GM13976 (cell line): ENCODE measurements around the gene TCIRG1.
A peak's percentile ranks its signal among the peaks of the same experiment; 100 is the strongest.

Source experiments
- DNase-seq: peaks from one replicate; pipeline ENCODE4 v3.0.0; 2012; ENCODE audit warnings: low spot score
- in situ Hi-C: fragments of 300-500 bp; cut with MboI; formaldehyde crosslinking; loops from one replicate; pipeline ENCODE4 v1.12.0; 2022; ENCODE audit warnings: low sequenced_read_pairs, mixed read lengths, inconsistent platforms; ENCODE audit not compliant: unreplicated experiment
- TF ChIP-seq, protein P1 (sequence below): IDR thresholded peaks from 2 replicates; pipeline ENCODE4 v1.5.1; 2012; ENCODE audit warnings: borderline replicate concordance, mild to moderate bottlenecking; ENCODE audit not compliant: insufficient read depth; ENCODE audit errors: extremely low read depth, missing control alignments, control extremely low read depth

The TCIRG1 gene

DNA sequence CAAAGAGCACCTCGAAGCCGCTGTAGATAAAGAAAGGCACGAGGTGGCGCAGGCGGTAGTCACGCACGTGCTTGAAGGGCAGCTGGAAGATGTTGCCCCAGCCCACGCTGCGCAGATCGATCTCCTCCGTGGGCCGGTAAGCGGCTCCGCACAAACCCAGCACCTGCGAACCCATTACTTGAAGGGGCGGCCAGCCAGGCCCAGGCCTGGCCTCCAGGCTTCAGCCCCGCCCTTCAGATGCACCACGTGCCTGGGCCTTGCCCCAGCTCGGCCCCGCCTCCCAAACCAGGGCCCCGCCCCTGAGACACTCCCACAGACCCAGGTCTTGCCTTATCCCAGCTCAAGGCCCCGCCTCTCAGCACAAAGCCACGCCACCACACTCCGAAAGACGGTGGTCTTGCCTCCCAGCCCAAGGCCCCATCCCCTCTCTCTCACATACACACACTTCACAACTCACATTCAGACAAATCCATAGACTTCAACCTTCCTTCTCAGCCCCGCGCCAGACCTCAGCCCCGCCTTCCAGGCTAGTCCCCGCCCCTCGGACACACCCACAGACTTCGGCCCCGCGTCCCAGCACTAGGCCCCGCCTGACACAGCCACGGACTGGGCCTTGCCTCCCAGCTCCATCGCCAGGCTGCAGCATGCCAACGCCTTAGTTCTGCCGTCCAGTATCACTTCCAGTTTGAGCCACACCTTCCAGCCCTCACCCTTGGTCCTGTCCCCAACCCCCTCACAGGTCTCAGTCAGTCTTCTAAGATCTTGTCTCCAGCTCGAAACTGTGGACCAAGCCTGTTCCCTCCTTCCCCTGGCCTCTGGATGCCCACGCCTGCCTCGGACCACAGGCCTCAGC lies 42.0 kb upstream of the TCIRG1 start:
- in situ Hi-C loops: no loop called here
- no peak for DNase-seq
- TF ChIP-seq, protein P1, sequence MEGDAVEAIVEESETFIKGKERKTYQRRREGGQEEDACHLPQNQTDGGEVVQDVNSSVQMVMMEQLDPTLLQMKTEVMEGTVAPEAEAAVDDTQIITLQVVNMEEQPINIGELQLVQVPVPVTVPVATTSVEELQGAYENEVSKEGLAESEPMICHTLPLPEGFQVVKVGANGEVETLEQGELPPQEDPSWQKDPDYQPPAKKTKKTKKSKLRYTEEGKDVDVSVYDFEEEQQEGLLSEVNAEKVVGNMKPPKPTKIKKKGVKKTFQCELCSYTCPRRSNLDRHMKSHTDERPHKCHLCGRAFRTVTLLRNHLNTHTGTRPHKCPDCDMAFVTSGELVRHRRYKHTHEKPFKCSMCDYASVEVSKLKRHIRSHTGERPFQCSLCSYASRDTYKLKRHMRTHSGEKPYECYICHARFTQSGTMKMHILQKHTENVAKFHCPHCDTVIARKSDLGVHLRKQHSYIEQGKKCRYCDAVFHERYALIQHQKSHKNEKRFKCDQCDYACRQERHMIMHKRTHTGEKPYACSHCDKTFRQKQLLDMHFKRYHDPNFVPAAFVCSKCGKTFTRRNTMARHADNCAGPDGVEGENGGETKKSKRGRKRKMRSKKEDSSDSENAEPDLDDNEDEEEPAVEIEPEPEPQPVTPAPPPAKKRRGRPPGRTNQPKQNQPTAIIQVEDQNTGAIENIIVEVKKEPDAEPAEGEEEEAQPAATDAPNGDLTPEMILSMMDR: no peak

DNA sequence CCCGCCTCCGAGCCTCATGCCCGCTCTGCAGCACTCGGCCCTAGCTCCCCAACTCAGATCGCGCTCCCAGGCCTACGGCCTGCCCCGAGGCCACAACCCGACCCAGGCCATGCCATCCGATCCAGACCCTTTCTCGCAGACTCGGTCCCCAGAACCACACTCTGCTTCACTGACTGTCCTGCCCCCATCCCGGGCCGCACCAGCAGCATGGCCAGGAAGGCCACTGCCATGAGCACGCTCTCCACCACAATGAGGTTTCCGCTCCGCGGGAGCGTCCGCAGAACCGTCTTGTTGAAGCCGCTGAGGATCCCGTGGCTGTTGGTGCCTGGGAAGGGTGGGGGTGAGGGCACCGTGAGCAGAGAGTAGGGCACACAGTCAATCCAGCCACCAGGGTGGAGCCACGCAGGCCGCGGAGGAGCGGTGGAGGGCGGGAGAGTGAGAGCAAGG lies 41.3 kb upstream of the TCIRG1 start:
- in situ Hi-C loops: no loop called here
- TF ChIP-seq, protein P1: no peak
- DNase-seq: no peak

DNA sequence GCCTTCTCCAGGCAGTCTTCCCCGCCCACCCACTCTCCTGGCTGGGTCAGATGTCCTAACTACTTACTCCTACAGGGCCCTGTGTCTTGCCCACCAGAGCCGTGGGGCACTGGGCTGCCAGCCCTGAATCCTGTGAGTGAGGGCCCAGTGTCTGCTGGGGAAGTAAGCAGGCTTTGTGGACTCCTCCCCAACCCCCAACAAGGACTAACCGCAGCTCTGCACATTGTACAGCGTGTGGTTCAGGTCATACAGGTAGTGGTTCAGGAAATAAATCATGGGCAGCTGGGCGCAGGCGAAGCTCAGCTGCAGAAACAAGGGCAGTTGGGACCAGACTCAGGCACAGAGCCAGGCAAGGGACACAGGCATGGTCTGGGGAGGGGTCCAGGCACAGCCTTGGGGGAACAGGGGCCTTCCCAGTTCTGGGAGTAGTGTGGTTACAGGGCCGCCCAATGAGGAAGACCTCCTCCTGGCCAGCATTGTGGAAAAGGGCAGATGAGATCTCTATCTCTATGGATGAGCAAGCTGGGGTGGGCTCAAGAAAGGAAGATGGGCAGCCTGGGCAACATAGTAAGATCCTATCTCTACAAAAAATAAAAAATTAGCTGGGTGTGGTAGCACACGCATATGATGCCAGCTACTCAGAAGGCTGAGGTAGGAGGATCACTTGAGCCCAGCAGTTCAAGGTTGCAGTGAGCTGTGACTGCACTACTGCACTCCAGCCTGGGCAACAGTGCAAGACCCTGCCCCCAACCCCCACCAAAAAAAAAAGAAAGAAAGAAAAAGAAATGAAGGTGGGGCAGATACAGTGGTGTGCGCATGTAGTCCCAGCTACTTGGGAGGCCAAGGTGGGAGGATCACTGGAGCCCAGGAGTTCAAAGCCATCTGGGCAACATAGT lies 40.4 kb upstream of the TCIRG1 start:
- TF ChIP-seq, protein P1: no peak
- in situ Hi-C loops: no loop called here
- no peak for DNase-seq

DNA sequence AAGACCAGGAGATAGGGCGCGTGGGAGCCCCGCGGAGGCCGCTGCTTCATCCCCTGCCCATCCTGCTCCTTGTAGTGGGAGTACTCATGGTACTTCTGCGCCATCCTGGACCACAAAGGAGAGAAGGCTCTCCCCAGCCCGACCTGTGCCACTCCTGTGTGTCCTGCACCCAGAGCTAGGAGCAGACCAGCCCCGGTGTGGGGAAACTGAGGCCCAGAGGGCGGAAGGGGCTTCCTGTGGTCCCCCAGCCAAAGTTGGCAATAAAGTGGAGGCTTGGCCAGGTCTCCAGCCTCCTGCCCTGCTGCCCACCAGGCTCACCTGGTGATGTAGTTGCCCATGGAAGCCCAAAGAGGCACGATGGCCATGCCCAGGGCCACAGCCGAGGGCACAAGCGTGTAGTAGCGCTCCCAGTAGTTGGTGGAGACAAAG lies 39.6 kb upstream of the TCIRG1 start:
- no peak for DNase-seq

DNA sequence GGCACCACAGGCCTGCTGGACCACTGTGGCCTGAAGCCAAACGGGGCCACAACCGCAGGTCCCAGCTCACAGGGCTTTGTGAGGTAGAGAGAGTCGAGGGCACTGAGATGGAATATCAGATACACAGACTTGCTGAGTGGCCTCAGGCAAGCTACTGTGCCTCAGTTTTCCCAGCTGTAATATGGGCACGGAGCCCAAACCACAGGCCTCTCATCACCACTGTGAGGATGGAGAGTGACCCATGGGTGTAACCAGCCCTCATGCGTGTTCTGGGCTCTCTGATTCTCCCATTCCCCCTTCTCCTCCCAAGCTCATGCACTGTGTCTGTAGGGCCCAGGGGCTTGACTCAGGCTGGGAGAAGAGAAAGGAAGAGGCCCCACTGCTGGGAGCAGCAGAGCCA lies 39.1 kb upstream of the TCIRG1 start:
- in situ Hi-C loops: no loop called here
- TF ChIP-seq, protein P1: no peak
- no peak for DNase-seq

More for the DNA sequence above, 39.6 kb upstream of the TCIRG1 start:
- TF ChIP-seq, protein P1: no peak
- in situ Hi-C loops: no loop called here

DNA sequence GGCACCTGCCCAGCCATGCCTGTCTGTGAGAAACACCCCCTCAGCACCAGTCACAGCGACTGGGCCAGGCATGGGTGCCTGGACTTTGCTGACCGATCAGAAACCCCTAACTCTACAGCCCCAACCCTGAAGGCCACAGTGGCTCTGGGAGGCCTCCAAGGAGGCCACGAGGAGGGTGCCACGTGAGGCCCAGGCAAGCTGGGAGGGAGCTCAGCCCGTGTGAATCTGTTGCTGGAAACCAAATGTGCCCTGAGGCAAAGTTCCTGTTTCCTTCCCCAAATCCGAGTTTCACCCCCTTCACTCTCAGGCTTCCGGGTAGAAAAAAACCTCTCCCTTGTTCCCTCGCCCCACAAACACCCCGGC lies 36.3 kb upstream of the TCIRG1 start:
- DNase-seq: peak; percentile 63
- TF ChIP-seq, protein P1: no peak
- in situ Hi-C loops: no loop called here
